NK-92 treated with Interleukin-12 subunit alpha and Interleukin-12 subunit beta, amount 100 ng/mL, for 24 hours (cell line): ENCODE measurements around the gene DGKQ.
"Not testable (repeated sequence)": the region's sequence is repeated elsewhere in the genome, so short reads cannot be mapped to it uniquely, and the experiment has no call there.

Experiments used
- DNase-seq: peaks from one replicate; lab custom pipeline; 2025; lab: John Stamatoyannopoulos, UW

Gene DGKQ

GRCh38 chr4:1009542-1010394 lies 36.4 kb upstream of the DGKQ start:
- no peak for DNase-seq

GRCh38 chr4:1008840-1009541 lies 35.6 kb upstream of the DGKQ start:
- DNase-seq: no peak

- no peak for DNase-seq
Measured at GRCh38 chr4:1006856-1007255, 33.5 kb upstream of the DGKQ start.

GRCh38 chr4:1004557-1005485 lies 31.5 kb upstream of the DGKQ start:
- no peak for DNase-seq

- no peak for DNase-seq
Measured at GRCh38 chr4:1004071-1004418, 30.7 kb upstream of the DGKQ start.

- DNase-seq: no peak
Measured at GRCh38 chr4:1003271-1004070, 30.1 kb upstream of the DGKQ start.

GRCh38 chr4:1002631-1003251 lies 29.4 kb upstream of the DGKQ start:
- no peak for DNase-seq

GRCh38 chr4:1002131-1002630 lies 28.8 kb upstream of the DGKQ start:
- no peak for DNase-seq

GRCh38 chr4:1001561-1002130 lies 28.3 kb upstream of the DGKQ start:
- no peak for DNase-seq

- no peak for DNase-seq
Measured at GRCh38 chr4:1000686-1001260, 27.4 kb upstream of the DGKQ start.

- no peak for DNase-seq
Measured at GRCh38 chr4:999882-1000425, 26.6 kb upstream of the DGKQ start.

GRCh38 chr4:999240-999863 lies 26.0 kb upstream of the DGKQ start:
- not testable (repeated sequence) for DNase-seq

- DNase-seq: no peak
Measured at GRCh38 chr4:998096-998691, 24.8 kb upstream of the DGKQ start.

- DNase-seq: no peak
Measured at GRCh38 chr4:997375-998071, 24.2 kb upstream of the DGKQ start.

GRCh38 chr4:996997-997374 lies 23.6 kb upstream of the DGKQ start:
- no peak for DNase-seq

- DNase-seq: no peak
Measured at GRCh38 chr4:996030-996996, 22.9 kb upstream of the DGKQ start.

- no peak for DNase-seq
Measured at GRCh38 chr4:995311-996026, 22.1 kb upstream of the DGKQ start.
